Measurements from ENCODE around the gene MMAB.

DNA sequence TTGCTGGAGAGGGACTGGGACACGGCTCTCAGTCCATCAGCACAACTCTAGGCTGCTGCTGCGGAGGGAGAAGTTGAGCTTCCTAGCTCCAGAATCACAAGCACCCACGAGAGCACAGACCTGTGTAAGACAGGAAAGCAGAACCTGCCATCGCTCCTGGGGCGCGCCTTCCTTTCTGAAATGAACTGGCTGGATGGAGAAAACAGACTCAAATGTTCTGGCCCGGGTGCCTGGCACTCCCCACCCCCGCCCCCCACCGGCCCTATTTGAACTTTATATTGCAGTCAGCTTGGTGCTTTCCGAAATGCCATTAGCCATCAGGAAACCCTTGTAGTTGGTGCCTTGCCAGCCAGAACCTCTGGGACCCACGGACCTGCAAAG lies 24.1 kb upstream of the MMAB start:
- TF ChIP-seq POLR2A (IDR thresholded peaks at IDR 0.05) (no peak), CTCF (IDR thresholded peaks at IDR 0.05) (no peak)
